Measurements from ENCODE around the gene PLEKHA6. TPM values are rescaled to one million over a fixed set of nuclear protein-coding genes. Genes with fewer than 3 reads are reported as not detected.

Gene PLEKHA6
- total and polyA plus RNA-seq, 2 of the 8 experiments (the other 6 are each of a cell fraction or from before 2014, with no cell fraction given) = 4.8 to 20.2 TPM

DNA sequence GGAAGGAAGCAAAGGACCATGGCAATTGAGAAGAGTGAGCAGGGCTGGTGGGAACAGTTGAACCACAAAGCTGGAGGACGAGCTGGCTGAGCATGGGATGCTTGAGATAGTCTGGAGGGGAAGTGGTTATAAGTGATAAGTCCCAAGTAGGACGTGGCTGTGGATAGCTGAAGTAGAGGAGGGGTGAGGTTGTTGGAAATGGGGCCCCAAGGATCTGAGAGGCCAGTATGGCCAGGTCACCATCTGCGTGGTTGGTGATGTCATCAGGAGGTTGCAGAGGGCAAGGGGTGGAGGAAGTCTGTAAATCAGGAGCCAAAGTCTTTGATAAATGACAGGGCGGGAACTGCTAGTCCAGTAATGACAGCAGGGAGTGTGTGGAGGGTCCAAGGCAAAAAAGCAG lies 182.6 kb downstream of the PLEKHA6 start:
- Histone ChIP-seq H4K20me1 (replicated peaks in 1 of 2; ENCODE audit: control insufficient read depth in 1 of 2, insufficient read depth in 2 of 2, low read length in 2 of 2) (no peaks in the 10 kb centered on the region), H3K27ac (ENCODE audit: low read depth, low read length) (no peak overlapping the region), H3K23ac (ENCODE audit: insufficient read length) (no peak overlapping the region), H2BK15ac (ENCODE audit: low read length) (no peak overlapping the region), H3K18ac (ENCODE audit: extremely low read depth, low read length) (no peak overlapping the region), H2BK20ac (ENCODE audit: low read length) (no peak overlapping the region), H3K4me1 (replicated peaks in 1 of 4; ENCODE audit: control insufficient read depth in 3 of 4, insufficient read depth in 4 of 4, low read length in 3 of 4) (no peaks in the 10 kb centered on the region), H3K23me2 (ENCODE audit: low read depth, low read length) (no peaks in the 10 kb centered on the region), H3K4me2 (ENCODE audit: insufficient read depth in 1 of 2, low read depth in 2 of 2, low read length in 2 of 2) (no peak overlapping the region), H3K9ac (replicated peaks in 1 of 4; ENCODE audit: extremely low read depth in 1 of 4, low read depth in 3 of 4, low read length in 3 of 4) (no peak overlapping the region), H4K5ac (ENCODE audit: insufficient read length, low read depth, low read length) (no peak overlapping the region), H4K91ac (replicated peaks; ENCODE audit: insufficient read length, low read length) (no peak overlapping the region), H3K4ac (replicated peaks; ENCODE audit: insufficient read length, low read depth, low read length) (no peak overlapping the region), H3K4me3 (ENCODE audit: extremely low read depth in 1 of 4, insufficient read depth in 2 of 4, low read depth in 3 of 4, low read length in 4 of 4) (no peak overlapping the region), H3K9me3 (ENCODE audit: insufficient read depth in 2 of 2, low read depth in 1 of 2, low read length in 1 of 2) (no peaks in the 10 kb centered on the region), H3K56ac (replicated peaks; ENCODE audit: insufficient read length, low read depth, low read length) (no peak overlapping the region), H2BK120ac (replicated peaks; ENCODE audit: low read depth, low read length) (no peak overlapping the region), H2AFZ (ENCODE audit: low read length) (no peak overlapping the region), H2AK5ac (ENCODE audit: low read depth, low read length) (no peak overlapping the region), H3K27me3 (replicated peaks in 1 of 4; ENCODE audit: control insufficient read depth in 3 of 4, extremely low read depth in 1 of 4, insufficient read depth in 3 of 4, low read length in 3 of 4) (0 out of 7 replicates have a peak, but pooled peaks cover 0 to 2% (median 0%) of the 10 kb centered on the region in 4 experiments), H4K8ac (ENCODE audit: extremely low read depth, insufficient read depth, low read length) (no peak overlapping the region), H3K79me2 (ENCODE audit: control insufficient read depth in 1 of 2, insufficient read depth in 2 of 2, low read length in 2 of 2) (no peaks in the 10 kb centered on the region), H3K36me3 (ENCODE audit: control insufficient read depth in 2 of 4, insufficient read depth in 4 of 4, low read length in 3 of 4) (no peaks in the 10 kb centered on the region), H3K14ac (ENCODE audit: insufficient read length) (no peak overlapping the region), H2BK12ac (ENCODE audit: low read depth, low read length) (no peak overlapping the region), H2BK5ac (ENCODE audit: low read depth, low read length) (no peak overlapping the region), H3K79me1 (ENCODE audit: low read depth, low read length) (no peaks in the 10 kb centered on the region)
- TF ChIP-seq, protein P1, sequence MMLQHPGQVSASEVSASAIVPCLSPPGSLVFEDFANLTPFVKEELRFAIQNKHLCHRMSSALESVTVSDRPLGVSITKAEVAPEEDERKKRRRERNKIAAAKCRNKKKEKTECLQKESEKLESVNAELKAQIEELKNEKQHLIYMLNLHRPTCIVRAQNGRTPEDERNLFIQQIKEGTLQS (IDR thresholded peaks at IDR 0.05; ENCODE audit: insufficient read depth, low read depth, low read length) = no peak
- TF ChIP-seq GABPA (IDR thresholded peaks at IDR 0.05; ENCODE audit: borderline replicate concordance, insufficient read depth, low read length) = no peak
- no peak for TF ChIP-seq RFX5 (IDR thresholded peaks at IDR 0.05; ENCODE audit: borderline replicate concordance, low read depth, low read length)
- 77% methylated on average over 4 of the region's 4 CpGs; no CpG with 5 or more reads in 1 of the 2 experiments for WGBS, 2 experiments (ENCODE audit: extremely low coverage in 1 of 2, insufficient coverage in 1 of 2, insufficient read length in 1 of 2, insufficient replicate concordance in 2 of 2, low coverage in 1 of 2, low lambda C conversion rate in 2 of 2, missing lambda C conversion rate in 1 of 2)
- DNase-seq (ENCODE audit: low read depth in 1 of 2, low spot score in 2 of 2) (no peak), FAIRE-seq (no peak)
- ChIA-PET CTCF (ENCODE audit: partially characterized antibody) (interaction anchor here (0.8 to 10.6 kb wide), 11 partner anchors 10 to 186 kb away, joined by 3 to 106 read pairs (median 4); partner anchors contain the start of gene KISS1), POLR2A (ENCODE audit: partially characterized antibody) (no interaction called here)
